GM18499 (cell line): ENCODE data around the gene PCBP3.
"Not testable (repeated sequence)": the region's sequence is repeated elsewhere in the genome, so short reads cannot be mapped to it uniquely, and the experiment has no call there.

Experiments used
- ATAC-seq: cut with Tn5 transposase; IDR thresholded peaks from one replicate; pipeline ENCODE4 v1.9.1; 2021; ENCODE audit warnings: moderate number of reproducible peaks; ENCODE audit not compliant: insufficient read depth, unreplicated experiment

Gene PCBP3

GRCh38 chr21:45821998-45822397, 178.5 kb downstream of the PCBP3 start:
- no peak for ATAC-seq

- ATAC-seq, result no peak
Observed at GRCh38 chr21:45822429-45823099, 179.0 kb downstream of the PCBP3 start.

- no peak for ATAC-seq
Observed at GRCh38 chr21:45823100-45823681, 179.7 kb downstream of the PCBP3 start.

GRCh38 chr21:45824546-45825215, 181.2 kb downstream of the PCBP3 start:
- no peak for ATAC-seq

- no peak for ATAC-seq
Observed at GRCh38 chr21:45825219-45825618, 181.7 kb downstream of the PCBP3 start.

GRCh38 chr21:45826676-45827301, 183.3 kb downstream of the PCBP3 start:
- no peak for ATAC-seq

GRCh38 chr21:45827302-45827692, 183.8 kb downstream of the PCBP3 start:
- no peak for ATAC-seq

GRCh38 chr21:45827881-45828579, 184.5 kb downstream of the PCBP3 start:
- ATAC-seq, result no peak

- ATAC-seq, result no peak
Observed at GRCh38 chr21:45828580-45829570, 185.3 kb downstream of the PCBP3 start.

GRCh38 chr21:45829668-45830067, 186.1 kb downstream of the PCBP3 start:
- no peak for ATAC-seq

- ATAC-seq, result no peak
Observed at GRCh38 chr21:45830221-45830640, 186.7 kb downstream of the PCBP3 start.

GRCh38 chr21:45830720-45831366, 187.3 kb downstream of the PCBP3 start:
- ATAC-seq, result no peak

GRCh38 chr21:45831991-45832740, 188.6 kb downstream of the PCBP3 start:
- no peak for ATAC-seq

GRCh38 chr21:45832741-45833235, 189.3 kb downstream of the PCBP3 start:
- not testable (repeated sequence) for ATAC-seq

- no peak for ATAC-seq
Observed at GRCh38 chr21:45833414-45833813, 189.9 kb downstream of the PCBP3 start.

GRCh38 chr21:45834026-45834715, 190.6 kb downstream of the PCBP3 start:
- no peak for ATAC-seq

GRCh38 chr21:45834821-45835293, 191.3 kb downstream of the PCBP3 start:
- no peak for ATAC-seq
